Activated naive CD4-positive, alpha-beta T cell treated with anti-CD3 and anti-CD28 coated beads, Interleukin-2, amount 10 ng/mL, durations not matched to agents 7 days and 5 days (primary cell): ENCODE measurements around the gene KLHL6.
A peak's percentile ranks its signal among the peaks of the same experiment; 100 is the strongest.
"Not testable (repeated sequence)": the region's sequence is repeated elsewhere in the genome, so short reads cannot be mapped to it uniquely, and the experiment has no call there.

Experiments
- CTCF ChIA-PET: fragments of 350-600 bp; sonication (Branson Sonifier 250); formaldehyde crosslinking; loops from one replicate; lab custom pipeline; 2021; ENCODE audit warnings: antibody characterized with exemption; lab: Charles Lee
- DNase-seq: peaks from one replicate; pipeline ENCODE4 v3.0.0-alpha.2; 2020
- H3K27ac Mint-ChIP-seq: one replicate; pipeline ENCODE4 v1.8.0; 2021; ENCODE audit warnings: mild to moderate bottlenecking, moderate library complexity, mixed read lengths
- H3K27me3 Mint-ChIP-seq: one replicate; pipeline ENCODE4 v1.8.0; 2021; ENCODE audit warnings: mild to moderate bottlenecking, mixed read lengths
- H3K36me3 Mint-ChIP-seq: one replicate; pipeline ENCODE4 v1.8.0; 2021; ENCODE audit warnings: mixed read lengths
- H3K4me1 Mint-ChIP-seq: one replicate; pipeline ENCODE4 v1.8.0; 2021; ENCODE audit warnings: mixed read lengths
- H3K4me3 Mint-ChIP-seq: one replicate; pipeline ENCODE4 v1.8.0; 2021; ENCODE audit warnings: mild to moderate bottlenecking, moderate library complexity, mixed read lengths
- H3K9me3 Mint-ChIP-seq: one replicate; pipeline ENCODE4 v1.8.0; 2021; ENCODE audit warnings: mixed read lengths

KLHL6 gene

GRCh38 chr3:183519891-183520290, 35.6 kb downstream of the KLHL6 start:
- no peak overlapping the region for H3K27ac Mint-ChIP-seq
- H3K9me3 Mint-ChIP-seq: peaks cover under 1% of the 10 kb centered on the region
- H3K4me3 Mint-ChIP-seq: no peak overlapping the region
- H3K27me3 Mint-ChIP-seq: no peaks in the 10 kb centered on the region
- CTCF ChIA-PET: no interaction called here
- no peak for DNase-seq
- peaks cover 60% of the 10 kb centered on the region for H3K36me3 Mint-ChIP-seq
- H3K4me1 Mint-ChIP-seq: peaks cover 62% of the 10 kb centered on the region

- no peak for DNase-seq
- Mint-ChIP-seq H3K27me3 (no peaks in the 10 kb centered on the region), H3K4me3 (no peak overlapping the region), H3K36me3 (peaks cover 61% of the 10 kb centered on the region), H3K4me1 (peaks cover 67% of the 10 kb centered on the region), H3K27ac (peak overlapping the region; percentile 30), H3K9me3 (peaks cover 1% of the 10 kb centered on the region)
- CTCF ChIA-PET: interaction anchor here (0.8 to 1.0 kb wide), 2 partner anchors 32 to 49 kb away, joined by 3 read pairs; no protein-coding TSS in a partner anchor
These were observed 36.8 kb downstream of the KLHL6 start for GRCh38 chr3:183518491-183519251.

- Mint-ChIP-seq H3K4me1 (peaks cover 77% of the 10 kb centered on the region), H3K36me3 (peaks cover 56% of the 10 kb centered on the region), H3K27ac (peak overlapping the region; percentile 78), H3K4me3 (no peak overlapping the region), H3K9me3 (peaks cover 1% of the 10 kb centered on the region), H3K27me3 (no peaks in the 10 kb centered on the region)
- DNase-seq: no peak
- CTCF ChIA-PET: no interaction called here
These were observed 37.9 kb downstream of the KLHL6 start for GRCh38 chr3:183517607-183518006.

- DNase-seq: peak; percentile 79
- Mint-ChIP-seq H3K27me3 (no peaks in the 10 kb centered on the region), H3K9me3 (peaks cover 1% of the 10 kb centered on the region), H3K27ac (peak overlapping the region; percentile 97), H3K36me3 (peaks cover 58% of the 10 kb centered on the region), H3K4me3 (peak overlapping the region; percentile 38), H3K4me1 (peaks cover 82% of the 10 kb centered on the region)
- CTCF ChIA-PET: interaction anchor here (0.5 to 1.6 kb wide), 5 partner anchors 33 to 75 kb away, joined by 3 to 4 read pairs (median 4); no protein-coding TSS in a partner anchor
These were observed 39.3 kb downstream of the KLHL6 start for GRCh38 chr3:183515968-183516851.

GRCh38 chr3:183514021-183514420, 41.5 kb downstream of the KLHL6 start:
- no peak overlapping the region for H3K4me3 Mint-ChIP-seq
- CTCF ChIA-PET: interaction anchor here (2.3 kb wide), 1 partner anchor 46 kb away, joined by 8 read pairs; no protein-coding TSS in a partner anchor
- peaks cover 52% of the 10 kb centered on the region for H3K36me3 Mint-ChIP-seq
- no peaks in the 10 kb centered on the region for H3K27me3 Mint-ChIP-seq
- no peak for DNase-seq
- H3K27ac Mint-ChIP-seq: peak overlapping the region; percentile 90
- H3K4me1 Mint-ChIP-seq: peaks cover 71% of the 10 kb centered on the region
- H3K9me3 Mint-ChIP-seq: peaks cover 1% of the 10 kb centered on the region

- Mint-ChIP-seq H3K36me3 (peaks cover 53% of the 10 kb centered on the region), H3K27ac (peak overlapping the region; percentile 90), H3K4me3 (peak overlapping the region; percentile 16), H3K9me3 (peaks cover 1% of the 10 kb centered on the region), H3K4me1 (peaks cover 63% of the 10 kb centered on the region), H3K27me3 (no peaks in the 10 kb centered on the region)
- CTCF ChIA-PET: interaction anchor here (2.3 kb wide), 1 partner anchor 47 kb away, joined by 8 read pairs; no protein-coding TSS in a partner anchor
- DNase-seq: peak; percentile 74
These were observed 42.3 kb downstream of the KLHL6 start for GRCh38 chr3:183513046-183513706.

- DNase-seq, H3K9me3 Mint-ChIP-seq, H3K27me3 Mint-ChIP-seq, H3K4me3 Mint-ChIP-seq: not testable (repeated sequence)
- H3K4me1 Mint-ChIP-seq: peaks cover 50% of the 10 kb centered on the region
- H3K36me3 Mint-ChIP-seq: peaks cover 59% of the 10 kb centered on the region
- peak overlapping the region; percentile 75 for H3K27ac Mint-ChIP-seq
- CTCF ChIA-PET: interaction anchor here (0.6 kb wide), 1 partner anchor 21 kb away, joined by 3 read pairs; no protein-coding TSS in a partner anchor
These were observed 44.0 kb downstream of the KLHL6 start for GRCh38 chr3:183511286-183512131.

GRCh38 chr3:183508821-183509220, 46.7 kb downstream of the KLHL6 start:
- no peaks in the 10 kb centered on the region for H3K27me3 Mint-ChIP-seq
- no peak overlapping the region for H3K4me3 Mint-ChIP-seq
- no peaks in the 10 kb centered on the region for H3K9me3 Mint-ChIP-seq
- H3K4me1 Mint-ChIP-seq: peaks cover 24% of the 10 kb centered on the region
- H3K36me3 Mint-ChIP-seq: peaks cover 63% of the 10 kb centered on the region
- CTCF ChIA-PET: no interaction called here
- no peak for DNase-seq
- no peak overlapping the region for H3K27ac Mint-ChIP-seq

GRCh38 chr3:183507551-183507950, 48.0 kb downstream of the KLHL6 start:
- no peaks in the 10 kb centered on the region for H3K9me3 Mint-ChIP-seq
- H3K36me3 Mint-ChIP-seq: peaks cover 68% of the 10 kb centered on the region
- no peak for DNase-seq
- CTCF ChIA-PET: interaction anchor here (1.4 kb wide), 1 partner anchor 14 kb away, joined by 4 read pairs; no protein-coding TSS in a partner anchor
- no peak overlapping the region for H3K27ac Mint-ChIP-seq
- no peaks in the 10 kb centered on the region for H3K27me3 Mint-ChIP-seq
- no peak overlapping the region for H3K4me3 Mint-ChIP-seq
- H3K4me1 Mint-ChIP-seq: peaks cover 13% of the 10 kb centered on the region

GRCh38 chr3:183506674-183507320, 48.7 kb downstream of the KLHL6 start:
- H3K9me3 Mint-ChIP-seq: no peaks in the 10 kb centered on the region
- no peak overlapping the region for H3K27ac Mint-ChIP-seq
- CTCF ChIA-PET: interaction anchor here (1.4 kb wide), 1 partner anchor 13 kb away, joined by 4 read pairs; no protein-coding TSS in a partner anchor
- DNase-seq: no peak
- H3K27me3 Mint-ChIP-seq: no peaks in the 10 kb centered on the region
- H3K4me3 Mint-ChIP-seq: no peak overlapping the region
- peaks cover 67% of the 10 kb centered on the region for H3K36me3 Mint-ChIP-seq
- H3K4me1 Mint-ChIP-seq: peaks cover 9% of the 10 kb centered on the region

GRCh38 chr3:183504597-183504996, 50.9 kb downstream of the KLHL6 start:
- Mint-ChIP-seq H3K36me3 (peaks cover 76% of the 10 kb centered on the region), H3K27me3 (no peaks in the 10 kb centered on the region), H3K9me3 (no peaks in the 10 kb centered on the region), H3K4me3 (no peak overlapping the region), H3K4me1 (peaks cover 4% of the 10 kb centered on the region), H3K27ac (no peak overlapping the region)
- no peak for DNase-seq
- CTCF ChIA-PET: no interaction called here

GRCh38 chr3:183503746-183504145, 51.8 kb downstream of the KLHL6 start:
- no peaks in the 10 kb centered on the region for H3K27me3 Mint-ChIP-seq
- H3K4me3 Mint-ChIP-seq: no peak overlapping the region
- H3K36me3 Mint-ChIP-seq: peaks cover 78% of the 10 kb centered on the region
- no peak overlapping the region for H3K27ac Mint-ChIP-seq
- DNase-seq: no peak
- no peaks in the 10 kb centered on the region for H3K9me3 Mint-ChIP-seq
- CTCF ChIA-PET: no interaction called here
- peaks cover 4% of the 10 kb centered on the region for H3K4me1 Mint-ChIP-seq
